Fibroblast of lung (primary cell): ENCODE data around the gene PDSS2.
"Not testable (repeated sequence)": the region's sequence is repeated elsewhere in the genome, so short reads cannot be mapped to it uniquely, and the experiment has no call there.

Experiments
- EZH2 ChIP-seq: IDR thresholded peaks from 2 replicates; pipeline ENCODE4 v1.5.1; 2012; ENCODE audit warnings: low read length, control low read depth, mild to moderate bottlenecking; ENCODE audit errors: missing control alignments
- TF ChIP-seq, protein P1 (sequence below), 2 donors: IDR thresholded peaks in 1 of 2; conservative IDR thresholded peaks in 1 of 2; 1 replicate in 1 of 2; 2 replicates in 1 of 2; pipeline ENCODE4 v1.5.1; 2011 to 2012; ENCODE audit warnings: low read length in 2 of 2, control low read depth in 1 of 2, inconsistent platforms in 1 of 2, low read depth in 1 of 2, mild to moderate bottlenecking in 1 of 2

DNA sequence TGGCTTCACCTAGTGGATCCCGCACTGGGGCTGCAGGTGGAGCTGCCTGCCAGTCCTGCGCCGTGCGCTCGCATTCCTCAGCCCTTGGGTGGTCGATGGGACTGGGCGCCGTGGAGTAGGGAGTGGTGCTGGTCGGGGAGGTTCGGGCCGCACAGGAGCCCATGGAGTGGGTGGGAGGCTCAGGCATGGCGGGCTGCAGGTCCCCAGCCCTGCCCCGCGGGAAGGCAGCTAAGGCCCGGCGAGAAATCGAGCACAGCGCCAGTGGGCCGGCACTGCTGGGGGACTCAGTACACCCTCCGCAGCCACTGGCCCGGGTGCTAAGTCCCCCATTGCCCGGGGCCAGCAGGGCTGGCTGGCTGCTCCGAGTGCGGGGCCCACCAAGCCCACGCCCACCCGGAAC is 95.2 kb downstream of the PDSS2 start:
- TF ChIP-seq, protein P1, sequence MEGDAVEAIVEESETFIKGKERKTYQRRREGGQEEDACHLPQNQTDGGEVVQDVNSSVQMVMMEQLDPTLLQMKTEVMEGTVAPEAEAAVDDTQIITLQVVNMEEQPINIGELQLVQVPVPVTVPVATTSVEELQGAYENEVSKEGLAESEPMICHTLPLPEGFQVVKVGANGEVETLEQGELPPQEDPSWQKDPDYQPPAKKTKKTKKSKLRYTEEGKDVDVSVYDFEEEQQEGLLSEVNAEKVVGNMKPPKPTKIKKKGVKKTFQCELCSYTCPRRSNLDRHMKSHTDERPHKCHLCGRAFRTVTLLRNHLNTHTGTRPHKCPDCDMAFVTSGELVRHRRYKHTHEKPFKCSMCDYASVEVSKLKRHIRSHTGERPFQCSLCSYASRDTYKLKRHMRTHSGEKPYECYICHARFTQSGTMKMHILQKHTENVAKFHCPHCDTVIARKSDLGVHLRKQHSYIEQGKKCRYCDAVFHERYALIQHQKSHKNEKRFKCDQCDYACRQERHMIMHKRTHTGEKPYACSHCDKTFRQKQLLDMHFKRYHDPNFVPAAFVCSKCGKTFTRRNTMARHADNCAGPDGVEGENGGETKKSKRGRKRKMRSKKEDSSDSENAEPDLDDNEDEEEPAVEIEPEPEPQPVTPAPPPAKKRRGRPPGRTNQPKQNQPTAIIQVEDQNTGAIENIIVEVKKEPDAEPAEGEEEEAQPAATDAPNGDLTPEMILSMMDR (conservative IDR thresholded peaks at IDR 0.05 in 1 of 2, IDR thresholded peaks at IDR 0.05 in 1 of 2; ENCODE audit: low read depth in 1 of 2, low read length in 2 of 2): not testable (repeated sequence)
- not testable (repeated sequence) for TF ChIP-seq EZH2
